Measurements from ENCODE around the gene CYTH4. TPM values are rescaled to one million over a fixed set of nuclear protein-coding genes. Genes with fewer than 3 reads are reported as not detected.

Gene CYTH4
- total and polyA plus RNA-seq, 2 of the 8 experiments (the other 6 are each of a cell fraction or from before 2014, with no cell fraction given): 0.09 TPM; not detected in 1

GRCh38 chr22:37244922-37245722 is 37.2 kb upstream of the CYTH4 start:
- ChIA-PET CTCF (ENCODE audit: partially characterized antibody) (interaction anchor here (0.7 to 9.1 kb wide), 10 partner anchors 8 to 267 kb away, joined by 3 to 97 read pairs (median 4); no protein-coding TSS in a partner anchor), POLR2A (ENCODE audit: partially characterized antibody) (interaction anchor here (1.3 kb wide), 1 partner anchor 19 kb away, joined by 4 read pairs; no protein-coding TSS in a partner anchor)
- Histone ChIP-seq H2AFZ (ENCODE audit: low read length) (no peak overlapping the region), H4K5ac (ENCODE audit: insufficient read length, low read depth, low read length) (no peak overlapping the region), H3K14ac (ENCODE audit: insufficient read length) (no peak overlapping the region), H3K4ac (replicated peaks; ENCODE audit: insufficient read length, low read depth, low read length) (no peak overlapping the region), H3K9me3 (ENCODE audit: insufficient read depth in 2 of 2, low read depth in 1 of 2, low read length in 1 of 2) (no peaks in the 10 kb centered on the region), H4K20me1 (replicated peaks in 1 of 2; ENCODE audit: control insufficient read depth in 1 of 2, insufficient read depth in 2 of 2, low read length in 2 of 2) (no peaks in the 10 kb centered on the region), H3K4me2 (ENCODE audit: insufficient read depth in 1 of 2, low read depth in 2 of 2, low read length in 2 of 2) (no peak overlapping the region), H2BK120ac (replicated peaks; ENCODE audit: low read depth, low read length) (no peak overlapping the region), H3K23me2 (ENCODE audit: low read depth, low read length) (peaks cover 4% of the 10 kb centered on the region; the same call in 1 of the 2 replicates), H3K27ac (ENCODE audit: low read depth, low read length) (no peak overlapping the region), H3K9ac (replicated peaks in 1 of 4; ENCODE audit: extremely low read depth in 1 of 4, low read depth in 3 of 4, low read length in 3 of 4) (no peak overlapping the region; a peak in 1 of 7 replicates), H3K4me1 (replicated peaks in 1 of 4; ENCODE audit: control insufficient read depth in 3 of 4, insufficient read depth in 4 of 4, low read length in 3 of 4) (peaks cover 0 to 13% (median 6%) of the 10 kb centered on the region in 4 experiments; a peak in 6 of 7 replicates), H3K4me3 (ENCODE audit: extremely low read depth in 1 of 4, insufficient read depth in 2 of 4, low read depth in 3 of 4, low read length in 4 of 4) (no peak overlapping the region), H3K56ac (replicated peaks; ENCODE audit: insufficient read length, low read depth, low read length) (no peak overlapping the region), H3K79me1 (ENCODE audit: low read depth, low read length) (no peaks in the 10 kb centered on the region), H2BK20ac (ENCODE audit: low read length) (no peak overlapping the region), H3K23ac (ENCODE audit: insufficient read length) (no peak overlapping the region), H3K18ac (ENCODE audit: extremely low read depth, low read length) (no peak overlapping the region; the same call in 1 of the 2 replicates), H3K27me3 (replicated peaks in 1 of 4; ENCODE audit: control insufficient read depth in 3 of 4, extremely low read depth in 1 of 4, insufficient read depth in 3 of 4, low read length in 3 of 4) (no peaks in the 10 kb centered on the region), H4K8ac (ENCODE audit: extremely low read depth, insufficient read depth, low read length) (no peak overlapping the region; the same call in 1 of the 2 replicates), H2BK5ac (ENCODE audit: low read depth, low read length) (peak overlapping the region; percentile 44; the same call in 1 of the 2 replicates), H2BK12ac (ENCODE audit: low read depth, low read length) (peak overlapping the region; percentile 52; the same call in 1 of the 2 replicates), H3K36me3 (ENCODE audit: control insufficient read depth in 2 of 4, insufficient read depth in 4 of 4, low read length in 3 of 4) (no peaks in the 10 kb centered on the region), H2BK15ac (ENCODE audit: low read length) (peak overlapping the region; percentile 53; the same call in 1 of the 2 replicates), H4K91ac (replicated peaks; ENCODE audit: insufficient read length, low read length) (no peak overlapping the region), H2AK5ac (ENCODE audit: low read depth, low read length) (no peak overlapping the region), H3K79me2 (ENCODE audit: control insufficient read depth in 1 of 2, insufficient read depth in 2 of 2, low read length in 2 of 2) (no peaks in the 10 kb centered on the region)
- 70% methylated on average over 22 of the region's 22 CpGs; no CpG with 5 or more reads in 1 of the 2 experiments for WGBS, 2 experiments (ENCODE audit: extremely low coverage in 1 of 2, insufficient coverage in 1 of 2, insufficient read length in 1 of 2, insufficient replicate concordance in 2 of 2, low coverage in 1 of 2, low lambda C conversion rate in 2 of 2, missing lambda C conversion rate in 1 of 2)
- no peak for DNase-seq (ENCODE audit: low read depth in 1 of 2, low spot score in 2 of 2)
- FAIRE-seq: no peak
- TF ChIP-seq BACH1 (IDR thresholded peaks at IDR 0.05; ENCODE audit: low read length) (no peak), CEBPB (IDR thresholded peaks at IDR 0.05; ENCODE audit: low read depth, low read length) (no peak), E2F6 (IDR thresholded peaks at IDR 0.05) (no peak), CREB1 (IDR thresholded peaks at IDR 0.05) (no peak), BCL11A (IDR thresholded peaks at IDR 0.05; ENCODE audit: low read depth in 2 of 2, low read length in 2 of 2) (no peak), SIX5 (IDR thresholded peaks at IDR 0.05; ENCODE audit: low read depth, low read length) (no peak), ATF2 (IDR thresholded peaks at IDR 0.05; ENCODE audit: low read length) (no peak), TBP (IDR thresholded peaks at IDR 0.05; ENCODE audit: low read depth, low read length) (no peak), NANOG (IDR thresholded peaks at IDR 0.05; ENCODE audit: insufficient read depth, low read depth, low read length, poor library complexity, severe bottlenecking) (no peak), SRF (IDR thresholded peaks at IDR 0.05; ENCODE audit: low read depth, low read length) (no peak)

Measured in H1 (cell line).